ENCODE measurements around the gene SIRT2. TPM values are rescaled to one million over a fixed set of nuclear protein-coding genes. Genes with fewer than 3 reads are reported as not detected.

The SIRT2 gene
- polyA plus RNA-seq, 1 donor (not counting 4 experiments of a cell fraction or from before 2014, with no cell fraction given): 46.6 TPM

GRCh38 chr19:38880882-38881609, 18.4 kb downstream of the SIRT2 start:
- Histone ChIP-seq H2AFZ (ENCODE audit: control insufficient read depth, low read length) (no peak overlapping the region), H3K9me3 (ENCODE audit: control insufficient read depth, low read depth, low read length) (no peaks in the 10 kb centered on the region), H3K4me2 (ENCODE audit: control insufficient read depth, extremely low read depth, insufficient read depth, low read depth, low read length) (no peak overlapping the region), H3K4me3 (ENCODE audit: control insufficient read depth in 2 of 3, extremely low read depth in 1 of 3, insufficient read depth in 2 of 3, low read depth in 1 of 3, low read length in 3 of 3) (no peak overlapping the region), H4K20me1 (ENCODE audit: control insufficient read depth, extremely low read depth, insufficient read depth, low read length) (no peaks in the 10 kb centered on the region), H3K4me1 (ENCODE audit: control insufficient read depth, extremely low read depth, insufficient read depth, low read length) (peaks cover 11% of the 10 kb centered on the region), H3K79me2 (ENCODE audit: control insufficient read depth, insufficient read depth, low read length) (no peaks in the 10 kb centered on the region), H3K9me1 (ENCODE audit: control insufficient read depth, extremely low read depth, insufficient read depth, low read length) (no peaks in the 10 kb centered on the region), H3K36me3 (ENCODE audit: control insufficient read depth in 2 of 2, extremely low read depth in 1 of 2, insufficient read depth in 2 of 2, low read length in 2 of 2) (peaks cover 4 to 7% of the 10 kb centered on the region in 2 experiments), H3K9ac (ENCODE audit: control insufficient read depth, extremely low read depth, insufficient read depth, low read length) (no peak overlapping the region), H3K27ac (ENCODE audit: control insufficient read depth, insufficient read depth, low read length) (no peak overlapping the region), H3K27me3 (ENCODE audit: control insufficient read depth, extremely low read depth, insufficient read depth, low read length) (no peaks in the 10 kb centered on the region)
- TF ChIP-seq EZH2 (IDR thresholded peaks at IDR 0.05; ENCODE audit: low read length): no peak
- no peak for DNase-seq (ENCODE audit: low read depth, low spot score)
- dilution Hi-C loops (cut with MboI; ENCODE audit: extremely low pct_ligation_motif_present, low sequenced_read_pairs): no loop called here
- FAIRE-seq: no peak

DNA sequence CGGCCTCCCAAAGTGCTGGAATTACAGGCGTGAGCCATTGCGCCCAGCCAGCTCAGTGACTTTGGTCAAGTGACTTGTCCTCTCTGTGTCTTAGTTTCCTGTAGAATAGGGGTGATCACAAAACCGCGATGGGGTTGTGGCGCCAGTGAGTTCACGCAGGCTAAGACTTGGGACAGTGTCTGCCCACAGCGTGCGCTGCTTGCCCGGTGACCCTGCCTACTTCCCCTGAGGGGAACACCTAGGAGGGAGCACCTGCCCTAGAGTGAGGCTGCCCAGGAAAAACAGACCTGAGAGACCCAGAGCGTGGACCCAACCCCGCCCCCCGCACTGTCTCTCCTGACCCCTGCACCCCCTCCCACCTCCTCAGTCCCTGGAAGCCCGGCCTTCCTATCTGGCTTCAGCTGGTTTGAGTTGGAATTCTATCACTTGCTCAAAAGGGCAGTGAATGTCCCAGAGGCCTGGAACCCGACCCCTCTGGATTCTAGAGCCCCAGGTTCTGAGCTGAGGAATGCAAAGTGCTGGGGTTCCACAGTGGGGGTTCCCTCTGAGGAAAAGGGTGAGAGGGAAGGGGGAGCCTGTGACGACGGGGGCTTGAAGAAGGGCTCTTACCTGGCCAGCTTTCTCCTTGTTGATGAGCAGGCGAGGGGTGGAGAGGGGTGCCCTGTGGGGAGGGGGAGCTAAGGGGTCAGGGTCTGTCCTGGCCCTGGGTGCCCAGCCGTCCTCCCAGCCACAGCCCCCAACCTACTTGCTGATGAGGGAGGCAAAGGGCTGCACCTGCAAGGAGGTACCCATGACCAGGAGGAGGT, 19.1 kb downstream of the SIRT2 start:
- no peak for FAIRE-seq
- dilution Hi-C loops (cut with MboI; ENCODE audit: extremely low pct_ligation_motif_present, low sequenced_read_pairs): no loop called here

More for the DNA sequence above, 19.1 kb downstream of the SIRT2 start:
- Histone ChIP-seq H4K20me1 (ENCODE audit: control insufficient read depth, extremely low read depth, insufficient read depth, low read length) (no peaks in the 10 kb centered on the region), H2AFZ (ENCODE audit: control insufficient read depth, low read length) (no peak overlapping the region), H3K27me3 (ENCODE audit: control insufficient read depth, extremely low read depth, insufficient read depth, low read length) (no peaks in the 10 kb centered on the region), H3K27ac (ENCODE audit: control insufficient read depth, insufficient read depth, low read length) (no peak overlapping the region), H3K4me2 (ENCODE audit: control insufficient read depth, extremely low read depth, insufficient read depth, low read depth, low read length) (no peak overlapping the region), H3K36me3 (ENCODE audit: control insufficient read depth in 2 of 2, extremely low read depth in 1 of 2, insufficient read depth in 2 of 2, low read length in 2 of 2) (peaks cover 4 to 7% of the 10 kb centered on the region in 2 experiments), H3K79me2 (ENCODE audit: control insufficient read depth, insufficient read depth, low read length) (no peaks in the 10 kb centered on the region), H3K9me1 (ENCODE audit: control insufficient read depth, extremely low read depth, insufficient read depth, low read length) (no peaks in the 10 kb centered on the region), H3K9ac (ENCODE audit: control insufficient read depth, extremely low read depth, insufficient read depth, low read length) (no peak overlapping the region), H3K4me3 (ENCODE audit: control insufficient read depth in 2 of 3, extremely low read depth in 1 of 3, insufficient read depth in 2 of 3, low read depth in 1 of 3, low read length in 3 of 3) (no peak overlapping the region), H3K9me3 (ENCODE audit: control insufficient read depth, low read depth, low read length) (no peaks in the 10 kb centered on the region), H3K4me1 (ENCODE audit: control insufficient read depth, extremely low read depth, insufficient read depth, low read length) (peaks cover 11% of the 10 kb centered on the region)
- no peak for DNase-seq (ENCODE audit: low read depth, low spot score)
- TF ChIP-seq, protein P1, sequence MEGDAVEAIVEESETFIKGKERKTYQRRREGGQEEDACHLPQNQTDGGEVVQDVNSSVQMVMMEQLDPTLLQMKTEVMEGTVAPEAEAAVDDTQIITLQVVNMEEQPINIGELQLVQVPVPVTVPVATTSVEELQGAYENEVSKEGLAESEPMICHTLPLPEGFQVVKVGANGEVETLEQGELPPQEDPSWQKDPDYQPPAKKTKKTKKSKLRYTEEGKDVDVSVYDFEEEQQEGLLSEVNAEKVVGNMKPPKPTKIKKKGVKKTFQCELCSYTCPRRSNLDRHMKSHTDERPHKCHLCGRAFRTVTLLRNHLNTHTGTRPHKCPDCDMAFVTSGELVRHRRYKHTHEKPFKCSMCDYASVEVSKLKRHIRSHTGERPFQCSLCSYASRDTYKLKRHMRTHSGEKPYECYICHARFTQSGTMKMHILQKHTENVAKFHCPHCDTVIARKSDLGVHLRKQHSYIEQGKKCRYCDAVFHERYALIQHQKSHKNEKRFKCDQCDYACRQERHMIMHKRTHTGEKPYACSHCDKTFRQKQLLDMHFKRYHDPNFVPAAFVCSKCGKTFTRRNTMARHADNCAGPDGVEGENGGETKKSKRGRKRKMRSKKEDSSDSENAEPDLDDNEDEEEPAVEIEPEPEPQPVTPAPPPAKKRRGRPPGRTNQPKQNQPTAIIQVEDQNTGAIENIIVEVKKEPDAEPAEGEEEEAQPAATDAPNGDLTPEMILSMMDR (optimal IDR thresholded peaks at IDR 0.05 in 1 of 3, IDR thresholded peaks at IDR 0.05 in 1 of 3, conservative IDR thresholded peaks at IDR 0.05 in 1 of 3; ENCODE audit: extremely low read depth in 1 of 3, insufficient read depth in 2 of 3, low read length in 3 of 3): no peak
- TF ChIP-seq EZH2 (IDR thresholded peaks at IDR 0.05; ENCODE audit: low read length): no peak
